GM21717 (cell line): ENCODE data around the gene CFAP20.
"Not testable (repeated sequence)": the region's sequence is repeated elsewhere in the genome, so short reads cannot be mapped to it uniquely, and the experiment has no call there.

Experiments used
- ATAC-seq: cut with Tn5 transposase; IDR thresholded peaks from one replicate; pipeline ENCODE4 v1.9.1; 2021; ENCODE audit warnings: mild to moderate bottlenecking, moderate library complexity; ENCODE audit not compliant: unreplicated experiment

The CFAP20 gene

DNA sequence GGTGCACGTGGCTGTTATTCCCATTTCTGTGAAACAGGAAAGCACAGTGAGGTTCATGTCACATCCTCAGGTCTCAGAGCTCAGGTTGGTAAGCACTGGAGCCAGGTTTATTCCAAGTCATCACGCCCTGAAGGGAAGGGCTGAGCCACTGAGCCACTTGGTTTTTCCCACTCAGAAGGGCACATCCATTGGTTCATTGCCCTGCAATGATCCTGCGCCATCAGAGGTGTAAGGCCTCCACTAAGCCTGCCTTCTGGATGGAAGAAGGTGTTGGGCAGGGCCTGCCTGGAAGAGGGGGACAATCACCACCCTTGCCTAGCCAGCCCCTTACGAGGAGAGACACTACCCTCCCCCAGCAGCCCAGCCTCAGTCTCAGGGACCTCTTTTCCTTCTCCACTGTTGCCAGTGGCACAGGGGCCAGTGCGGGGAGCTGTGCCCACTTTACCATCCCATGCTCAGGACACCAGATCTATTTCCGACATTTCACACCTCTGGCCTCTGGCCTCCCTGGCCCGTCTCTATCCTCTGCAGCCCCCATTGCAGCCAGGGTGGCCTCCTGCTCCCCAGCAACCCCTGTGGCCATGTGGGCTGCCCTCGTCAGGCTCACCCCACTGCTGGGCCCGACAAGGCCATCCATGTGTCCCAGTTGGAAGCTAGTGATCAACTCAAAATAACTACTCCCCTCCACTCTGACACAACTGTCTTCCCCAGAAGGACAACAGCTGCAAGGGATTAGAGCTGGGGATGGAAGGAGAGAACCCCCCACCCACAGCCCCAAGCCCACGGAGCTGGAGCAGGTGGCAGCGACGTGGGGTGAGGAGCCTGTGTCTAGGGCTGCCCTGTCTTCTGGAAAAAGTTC lies 29.9 kb downstream of the CFAP20 start:
- ATAC-seq = no peak

DNA sequence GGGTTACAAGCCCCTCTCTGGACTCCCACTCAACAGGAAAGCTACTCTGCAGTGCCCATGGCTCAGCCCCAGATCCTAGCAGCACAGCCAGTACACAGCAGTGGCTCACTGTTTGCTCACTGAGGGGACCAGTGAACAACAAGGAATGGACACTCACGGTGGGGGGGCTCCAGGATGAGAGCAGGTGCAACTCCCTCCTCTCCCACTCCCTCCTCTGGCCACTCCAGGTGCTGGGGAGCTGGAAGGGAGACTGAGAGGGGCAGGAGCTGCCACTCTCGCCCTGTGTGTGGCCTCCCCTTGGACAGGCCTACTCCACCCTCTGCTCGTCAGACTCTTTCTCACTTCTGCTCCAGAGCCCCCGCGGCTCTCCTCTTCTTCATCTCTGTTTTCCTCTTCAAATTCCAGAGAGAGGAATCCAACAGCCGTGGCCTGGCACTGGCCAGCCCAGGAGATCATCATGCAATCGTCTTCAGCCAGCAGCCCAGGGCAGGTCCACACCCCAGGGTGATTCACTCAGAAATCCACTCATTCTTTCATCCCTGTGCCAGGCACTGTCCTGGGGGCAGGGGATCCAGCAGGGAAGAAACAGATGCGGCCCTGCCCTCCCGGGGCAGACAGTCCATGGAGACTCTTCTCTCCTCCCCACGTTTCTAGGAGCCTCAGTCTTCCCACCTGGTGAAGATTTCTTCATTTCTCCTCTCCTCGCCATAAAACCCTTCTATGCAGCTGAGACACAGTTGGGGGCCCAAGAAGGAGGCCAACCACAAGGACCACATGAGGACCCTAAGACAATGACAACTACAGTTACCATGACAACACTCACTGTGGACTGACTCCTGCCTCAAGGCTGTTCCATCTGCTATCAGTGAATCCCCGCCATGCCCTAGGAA lies 30.7 kb downstream of the CFAP20 start:
- ATAC-seq = no peak

DNA sequence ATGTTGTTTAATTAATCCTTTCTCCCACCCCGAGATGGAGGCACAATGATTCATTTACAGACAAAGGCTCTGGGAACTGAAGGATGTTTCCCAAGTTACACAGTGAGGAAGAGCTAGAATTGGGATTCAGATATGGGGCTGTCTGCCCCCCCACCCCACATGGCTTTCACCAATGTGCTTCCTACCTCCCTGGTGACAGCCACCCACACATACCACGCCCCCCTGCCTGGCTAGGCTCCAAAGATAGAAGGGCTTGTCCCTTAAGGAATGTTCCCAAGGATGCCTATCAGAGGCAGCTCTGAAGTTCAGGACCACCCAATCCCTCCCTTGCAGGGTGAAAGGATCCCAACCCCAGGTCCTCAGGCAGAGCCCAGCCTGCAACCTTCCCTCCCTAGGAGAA lies 32.9 kb downstream of the CFAP20 start:
- ATAC-seq = no peak

DNA sequence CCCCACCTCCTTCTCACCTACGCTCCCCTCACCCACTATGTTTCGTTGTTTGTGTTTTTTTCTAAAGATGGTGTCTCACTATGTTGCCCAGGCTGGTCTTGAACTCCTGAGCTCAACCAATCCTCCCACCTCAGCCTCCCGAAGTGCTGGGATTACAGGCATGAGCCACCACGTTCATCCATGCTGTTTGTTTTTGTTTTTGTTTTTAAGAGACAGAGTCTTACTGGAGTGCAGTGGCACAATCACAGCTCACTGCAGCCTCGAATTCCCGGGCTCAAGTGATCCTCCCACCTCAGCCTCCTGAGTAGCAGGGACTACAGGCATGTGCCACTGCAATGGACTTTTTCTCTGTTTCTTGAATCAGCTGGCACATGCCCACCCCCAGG lies 33.6 kb downstream of the CFAP20 start:
- not testable (repeated sequence) for ATAC-seq

DNA sequence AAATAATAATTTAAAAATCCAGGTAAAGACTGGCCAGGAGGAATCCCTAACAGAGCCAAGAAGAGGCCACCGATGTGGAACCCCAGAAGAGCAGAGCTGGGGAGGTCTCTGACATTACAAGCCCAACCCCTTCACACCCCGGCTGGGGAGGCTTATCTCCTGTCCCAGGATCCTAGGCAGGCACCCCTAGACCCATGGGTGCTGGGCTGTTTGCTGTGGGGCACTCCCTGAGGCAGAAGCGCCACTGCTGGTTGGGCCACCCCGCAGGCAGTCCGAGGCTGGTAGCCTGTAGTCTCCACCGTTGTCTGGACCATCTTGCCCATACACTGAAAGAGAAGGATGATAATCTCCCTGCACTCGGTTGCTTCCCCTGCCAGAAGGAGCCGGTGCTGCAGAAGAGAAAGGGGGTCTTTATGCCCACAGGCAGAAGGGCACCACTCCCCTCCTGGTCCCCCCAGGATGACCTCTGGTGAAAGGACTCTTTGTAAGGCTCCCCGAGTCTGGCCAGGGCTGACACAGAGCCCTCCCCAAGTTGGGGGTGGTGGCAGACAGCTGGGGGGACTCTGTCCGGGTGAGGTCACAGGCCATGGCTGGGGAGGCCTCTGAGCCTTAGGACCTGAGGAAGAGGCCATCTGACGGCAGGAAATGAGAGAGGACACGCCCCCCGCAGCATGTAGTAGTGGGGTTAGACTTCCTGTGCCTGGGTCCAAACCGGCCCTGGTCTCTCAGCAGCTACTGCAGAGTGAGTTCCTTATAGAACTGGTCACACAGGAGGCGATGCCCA lies 34.2 kb downstream of the CFAP20 start:
- no peak for ATAC-seq

DNA sequence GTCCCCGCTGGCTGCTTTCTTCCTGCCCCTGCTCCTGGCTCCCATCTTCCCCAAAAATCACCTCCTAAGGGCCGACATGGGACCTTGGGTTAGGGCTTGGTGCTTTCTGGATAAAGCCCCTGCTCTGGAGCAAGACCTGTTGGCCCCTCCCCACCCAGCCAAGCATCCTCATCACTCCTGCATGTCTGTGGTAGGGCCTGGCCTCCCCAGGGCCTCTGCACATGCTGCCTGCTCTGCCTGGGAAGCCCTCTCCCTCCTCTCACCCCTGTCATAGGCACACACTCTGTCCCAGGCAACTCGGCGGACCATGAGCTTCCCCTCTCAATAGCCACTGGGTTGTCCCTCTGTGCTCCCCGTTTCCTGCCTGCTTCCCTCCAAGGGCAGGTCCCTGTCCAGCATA lies 35.2 kb downstream of the CFAP20 start:
- no peak for ATAC-seq

DNA sequence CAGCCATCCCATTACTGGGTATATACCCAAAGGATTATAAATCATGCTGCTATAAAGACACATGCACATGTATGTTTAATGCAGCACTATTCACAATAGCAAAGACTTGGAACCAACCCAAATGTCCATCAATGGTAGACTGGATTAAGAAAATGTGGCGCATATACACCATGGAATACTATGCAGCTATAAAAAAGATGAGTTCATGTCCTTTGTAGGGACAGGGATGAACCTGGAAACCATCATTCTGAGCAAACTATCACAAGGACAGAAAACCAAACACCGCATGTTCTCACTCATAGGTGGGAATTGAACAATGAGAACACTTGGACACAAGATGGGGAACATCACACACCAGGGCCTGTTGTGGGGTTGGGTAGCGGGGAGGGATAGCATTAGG lies 38.8 kb downstream of the CFAP20 start:
- not testable (repeated sequence) for ATAC-seq

DNA sequence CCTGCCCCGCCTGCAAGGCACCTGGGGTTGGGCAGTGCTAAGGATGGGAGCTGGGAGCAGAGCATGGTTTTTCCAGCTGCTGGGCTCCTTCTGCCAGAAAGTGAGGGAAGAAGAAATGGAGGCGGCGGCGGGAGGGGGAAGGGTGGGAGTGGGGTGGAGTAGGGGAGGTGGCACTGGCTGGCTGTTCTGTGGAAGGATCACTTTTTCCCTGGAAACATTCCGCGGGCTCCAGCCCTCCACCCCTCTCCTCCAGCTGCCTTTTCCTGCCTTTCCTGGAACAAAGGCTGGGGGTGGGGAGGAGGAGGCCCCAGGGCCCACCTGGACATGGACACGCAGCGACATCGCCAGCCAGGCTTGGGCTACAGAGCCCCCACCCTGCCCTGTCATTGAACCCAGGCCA lies 41.1 kb downstream of the CFAP20 start:
- no peak for ATAC-seq

DNA sequence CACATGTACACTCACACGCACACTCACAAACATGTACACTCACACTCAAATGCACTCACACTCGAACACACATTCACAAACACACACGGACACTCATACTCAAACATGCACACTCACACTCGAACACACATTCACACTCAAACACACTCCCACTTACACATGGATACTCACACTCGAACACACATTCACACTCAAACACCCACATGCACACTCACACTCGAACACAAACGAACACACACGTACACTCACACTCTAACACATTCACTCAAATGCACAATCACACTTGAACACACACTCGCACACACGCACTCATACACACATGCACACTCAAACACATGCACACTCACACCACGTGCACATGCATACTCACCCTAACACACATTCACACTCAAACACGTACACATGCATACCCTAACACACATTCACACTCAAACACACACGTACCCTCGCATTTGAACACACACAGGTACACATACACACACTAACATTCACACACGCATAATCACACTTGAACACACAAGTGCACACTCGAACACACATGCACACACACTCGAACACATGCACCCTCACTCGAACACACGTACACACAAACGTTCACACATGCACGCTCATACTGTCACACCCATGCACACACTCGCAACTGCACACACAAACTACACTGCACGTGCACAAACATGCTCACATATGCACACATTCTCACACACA lies 41.8 kb downstream of the CFAP20 start:
- no peak for ATAC-seq

DNA sequence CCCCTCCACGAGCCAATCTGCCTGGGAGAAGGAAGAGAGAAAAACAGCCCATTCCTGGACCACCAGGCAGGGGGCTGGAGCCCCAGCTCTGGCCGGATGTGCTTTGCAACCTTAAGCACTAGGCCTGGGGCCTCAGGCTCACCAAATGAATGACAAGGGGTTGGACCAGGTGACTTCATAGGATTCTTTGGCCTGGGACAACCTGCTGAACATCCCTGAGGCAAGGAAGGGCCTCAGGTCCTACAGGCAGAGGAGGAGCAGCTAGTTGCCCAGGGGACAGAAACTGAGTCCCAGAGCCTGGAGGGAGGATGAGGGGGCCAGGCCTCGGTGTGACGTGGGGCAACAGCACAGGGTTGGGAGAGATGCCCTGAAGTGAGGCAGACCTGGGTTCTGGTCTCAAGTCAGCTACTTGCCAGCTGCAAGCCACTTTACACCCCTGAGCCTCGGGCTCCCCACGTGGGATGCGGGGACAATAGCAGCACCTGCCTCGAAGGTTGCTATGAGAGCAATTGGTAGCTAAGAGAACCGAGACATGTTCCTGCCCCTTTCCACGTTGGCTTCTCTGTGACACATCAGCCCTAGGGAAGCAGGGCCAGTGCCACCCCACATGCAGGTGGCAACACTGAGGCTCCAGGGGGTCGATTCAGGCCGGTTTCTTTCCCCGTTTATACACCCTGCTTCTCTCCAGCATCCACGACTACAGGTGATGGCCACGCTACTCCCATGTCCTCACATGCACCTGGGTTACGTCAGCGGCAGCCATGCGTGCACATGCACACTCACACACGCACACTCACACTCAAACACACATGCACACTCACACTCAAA lies 42.6 kb downstream of the CFAP20 start:
- no peak for ATAC-seq

DNA sequence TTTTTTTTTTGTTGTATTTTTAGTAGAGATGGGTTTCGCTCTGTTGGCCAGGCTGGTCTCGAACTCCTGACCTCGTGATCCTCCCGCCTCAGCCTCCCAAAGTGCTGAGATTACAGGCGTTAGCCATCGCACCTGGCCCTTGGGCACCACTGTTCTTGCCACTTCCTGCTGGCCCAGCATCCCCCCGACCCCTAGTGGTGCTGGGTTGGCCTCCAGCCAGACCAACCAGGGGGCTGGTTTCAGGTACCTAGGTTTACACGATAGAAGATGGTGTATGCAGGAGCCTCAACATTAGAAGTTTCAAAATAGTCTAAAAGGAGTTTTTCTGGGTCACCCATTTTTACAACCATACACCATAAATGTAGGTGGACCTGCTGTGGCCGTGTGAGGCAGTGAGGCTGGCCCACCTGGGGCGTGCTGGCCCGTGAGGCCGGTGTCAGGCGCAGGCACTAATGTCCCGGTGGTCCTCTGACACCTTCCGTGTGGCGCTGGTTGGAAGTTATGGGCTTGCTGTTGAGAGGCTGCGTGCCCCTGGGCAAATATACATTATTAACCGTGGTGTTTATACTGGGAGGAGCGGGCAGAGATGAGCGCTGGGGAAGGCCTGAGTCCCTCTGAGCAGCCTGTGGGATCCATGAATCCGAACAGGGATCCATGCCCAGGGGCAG lies 43.5 kb downstream of the CFAP20 start:
- no peak for ATAC-seq

DNA sequence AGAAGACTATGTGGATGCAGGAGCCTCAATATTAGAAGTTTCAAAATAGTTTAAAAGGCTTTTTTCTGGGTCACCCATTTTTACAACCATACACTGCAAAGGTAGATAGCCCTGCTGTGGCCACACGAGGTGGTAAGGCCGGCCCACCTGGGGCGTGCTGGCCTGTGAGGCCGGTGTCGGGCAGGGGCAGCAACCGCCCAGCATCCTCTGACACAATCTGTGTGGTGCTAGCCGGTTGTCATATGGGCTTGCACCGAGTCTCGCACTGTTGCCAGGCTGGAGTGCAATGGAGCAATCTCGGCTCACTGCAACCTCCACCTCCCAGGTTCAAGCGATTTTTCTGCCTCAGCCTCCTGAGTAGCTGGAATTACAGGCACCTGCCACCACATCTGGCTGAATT lies 44.0 kb downstream of the CFAP20 start:
- no peak for ATAC-seq

DNA sequence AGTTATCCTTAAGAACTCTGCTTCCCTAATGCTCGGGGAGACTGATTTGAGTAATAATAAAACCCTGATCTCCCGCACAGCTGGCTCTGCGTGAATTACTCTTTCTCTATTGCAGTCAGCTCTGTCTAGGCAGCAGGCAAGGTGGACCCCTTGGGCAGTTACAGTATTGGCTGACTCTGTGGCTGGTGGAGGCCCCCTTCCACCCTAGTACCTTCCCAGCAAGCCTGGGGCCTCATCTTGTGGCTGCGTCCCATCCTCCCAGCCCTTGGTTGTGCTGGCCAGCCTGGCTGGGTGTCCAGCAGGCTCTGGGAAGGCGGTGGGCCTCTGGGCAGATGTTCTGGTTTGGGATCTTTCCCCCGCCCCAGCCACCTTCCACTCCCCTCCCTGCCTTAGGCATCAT lies 44.5 kb downstream of the CFAP20 start:
- no peak for ATAC-seq

DNA sequence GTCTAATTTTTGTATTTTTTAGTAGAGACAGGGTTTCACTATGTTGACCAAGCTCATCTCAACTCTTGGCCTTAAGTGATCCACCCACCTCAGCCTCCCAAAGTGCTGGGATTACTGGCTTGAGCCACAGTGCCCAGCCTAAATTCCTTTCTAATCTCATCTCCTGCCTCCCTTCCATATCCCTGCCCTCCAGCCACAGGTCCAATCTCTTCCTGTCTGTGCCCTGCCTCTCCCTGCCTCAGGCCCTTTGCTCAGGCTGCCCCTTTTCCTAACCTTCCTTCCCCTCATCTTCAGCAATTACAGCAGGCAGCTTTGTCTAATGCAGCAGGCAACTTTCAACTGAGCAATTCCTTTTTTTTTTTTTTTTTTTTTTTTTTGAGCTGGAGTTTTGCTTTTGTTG lies 46.8 kb downstream of the CFAP20 start:
- no peak for ATAC-seq

DNA sequence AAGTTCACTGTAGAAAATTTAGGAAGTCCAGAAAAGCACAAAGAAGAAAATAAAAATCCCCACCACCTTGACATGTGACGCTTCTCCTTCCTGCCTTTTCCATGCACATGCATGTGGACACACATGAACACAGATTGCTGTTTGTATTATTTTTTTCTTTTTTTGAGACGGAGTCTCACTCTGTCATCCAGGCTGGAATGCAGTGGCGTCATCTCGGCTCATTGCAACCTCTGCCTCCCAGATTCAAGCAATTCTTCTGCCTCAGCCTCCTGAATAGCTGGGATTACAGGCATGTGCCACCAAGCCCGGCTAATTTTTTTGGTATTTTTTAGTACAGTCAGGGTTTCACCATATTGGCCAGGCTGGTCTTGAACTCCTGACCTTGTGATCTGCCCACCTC lies 48.5 kb downstream of the CFAP20 start:
- not testable (repeated sequence) for ATAC-seq

DNA sequence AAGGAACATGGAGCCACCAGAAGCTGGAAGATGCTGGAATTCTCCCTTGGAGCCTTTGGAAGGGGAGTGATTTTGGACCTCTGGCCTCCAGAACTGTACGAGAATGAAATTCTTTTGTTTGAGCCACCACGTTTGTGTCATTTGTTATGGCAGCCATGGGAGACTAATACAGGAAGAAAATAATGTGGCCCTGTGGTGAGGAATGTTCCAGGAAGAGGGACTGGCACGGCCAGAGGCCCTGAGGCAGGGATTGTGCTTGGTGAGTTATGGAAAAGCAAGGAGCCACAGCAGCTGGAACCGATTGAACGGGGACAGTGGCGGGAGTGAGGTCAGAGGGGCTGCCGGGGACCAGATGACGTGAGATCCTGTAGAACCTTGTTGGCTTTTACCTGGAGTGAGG lies 51.4 kb downstream of the CFAP20 start:
- ATAC-seq = no peak

DNA sequence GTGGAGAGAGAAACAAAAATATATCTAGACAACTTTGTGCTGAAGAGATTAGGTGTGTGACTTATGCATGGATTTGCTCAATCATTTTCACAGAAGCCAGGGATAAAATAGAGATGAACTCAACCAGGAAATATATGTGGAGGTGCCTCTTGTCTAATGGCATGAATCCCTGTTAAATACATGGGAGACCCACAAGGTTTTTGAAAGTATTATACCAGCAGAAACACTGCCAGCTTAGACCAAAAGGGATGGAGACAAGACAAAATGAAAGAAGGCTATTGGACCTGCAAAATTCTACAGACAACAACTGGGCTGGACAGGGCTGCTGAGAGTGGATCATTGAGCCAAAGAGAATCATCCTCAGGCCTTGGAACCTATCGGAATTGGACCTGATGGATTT lies 52.7 kb downstream of the CFAP20 start:
- ATAC-seq = no peak

DNA sequence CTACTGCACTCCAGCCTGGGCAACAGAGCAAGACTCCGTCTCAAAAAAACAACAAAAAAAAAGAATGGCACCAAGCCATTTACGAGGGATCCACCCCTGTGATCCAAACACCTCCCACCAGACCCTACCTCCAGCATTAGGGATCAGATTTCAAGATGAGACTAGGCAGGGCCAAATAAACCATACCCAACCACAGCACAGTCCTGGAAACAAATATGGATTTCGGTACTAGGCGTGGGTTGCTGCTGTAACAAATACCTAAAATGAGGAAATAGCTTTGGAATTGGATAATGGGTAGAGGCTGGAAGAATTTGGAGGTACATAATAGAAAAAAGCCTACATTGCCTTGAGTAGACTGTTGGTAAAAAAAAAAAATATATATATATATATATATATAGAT lies 54.5 kb downstream of the CFAP20 start:
- no peak for ATAC-seq

DNA sequence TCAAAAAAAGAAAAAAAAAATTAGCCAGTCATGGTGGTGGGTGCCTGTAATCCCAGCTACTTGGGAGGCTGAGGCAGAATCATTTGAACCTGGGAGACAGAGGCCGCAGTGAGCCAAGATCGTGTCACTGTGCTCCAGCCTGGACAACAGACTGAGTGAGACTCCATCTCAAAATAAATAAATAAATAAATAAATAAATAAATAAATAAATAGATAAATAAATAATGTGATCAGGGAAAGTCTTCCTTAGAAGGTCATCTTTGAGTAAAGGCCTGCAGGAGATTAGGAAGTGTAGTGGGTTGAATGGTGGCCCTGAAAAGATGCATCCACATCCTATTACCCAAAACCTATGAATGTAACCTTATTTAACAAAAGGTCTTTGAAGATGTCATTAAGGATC lies 56.1 kb downstream of the CFAP20 start:
- not testable (repeated sequence) for ATAC-seq
